GM18867 (cell line): ENCODE data around the gene SEMA4D.
"Not testable (repeated sequence)": the region's sequence is repeated elsewhere in the genome, so short reads cannot be mapped to it uniquely, and the experiment has no call there.

Source experiments
- ATAC-seq: cut with Tn5 transposase; IDR thresholded peaks from one replicate; pipeline ENCODE4 v1.9.1; 2021; ENCODE audit warnings: mild to moderate bottlenecking, moderate library complexity; ENCODE audit not compliant: unreplicated experiment

Gene SEMA4D

DNA sequence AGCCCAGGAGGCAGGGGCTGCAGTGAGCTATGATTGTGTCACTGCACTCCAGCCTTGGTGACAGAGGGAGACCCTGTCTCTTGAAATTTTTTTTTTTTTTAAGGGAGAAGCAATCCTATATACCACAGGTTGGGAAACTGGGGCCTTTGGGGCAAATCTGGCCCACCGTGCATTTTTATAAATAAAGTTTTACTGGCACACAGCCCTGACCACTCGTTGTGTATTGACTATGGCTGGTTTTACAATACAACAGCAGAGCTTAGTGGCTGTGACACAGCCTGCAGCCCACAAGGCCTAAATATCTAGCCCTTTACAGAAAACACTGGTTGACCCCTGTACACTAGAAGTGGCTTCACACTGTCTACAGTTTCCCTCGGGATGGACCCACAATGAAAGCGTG, 121.6 kb downstream of the SEMA4D start:
- ATAC-seq, result no peak

DNA sequence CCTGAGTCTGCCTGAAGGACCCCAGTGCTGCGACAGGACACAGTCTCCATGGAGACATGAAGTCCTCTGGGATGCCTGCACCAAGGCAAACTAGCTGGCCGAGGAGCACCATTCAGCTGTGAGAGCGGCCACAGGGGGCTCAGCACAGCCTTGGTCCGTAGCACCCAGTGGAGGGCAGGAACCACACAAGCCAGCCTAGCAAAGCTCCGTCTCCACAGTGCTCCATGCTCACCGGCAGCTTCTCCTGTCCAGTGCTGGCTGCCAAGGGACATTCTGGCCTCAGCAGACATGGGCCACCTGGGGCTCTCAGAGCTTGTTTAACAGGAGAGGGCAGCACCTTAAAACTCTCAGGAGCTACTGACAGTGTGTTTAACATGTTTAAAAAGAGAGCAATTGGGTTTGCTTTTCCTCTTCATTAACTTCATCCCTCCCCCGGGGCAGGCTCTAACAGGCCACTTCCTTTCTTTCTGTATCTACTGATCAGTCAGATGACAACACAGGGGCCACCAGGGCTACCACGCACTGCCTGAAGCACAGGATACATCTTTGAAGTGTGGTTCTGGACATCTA, 122.6 kb downstream of the SEMA4D start:
- peak; percentile 49 for ATAC-seq

DNA sequence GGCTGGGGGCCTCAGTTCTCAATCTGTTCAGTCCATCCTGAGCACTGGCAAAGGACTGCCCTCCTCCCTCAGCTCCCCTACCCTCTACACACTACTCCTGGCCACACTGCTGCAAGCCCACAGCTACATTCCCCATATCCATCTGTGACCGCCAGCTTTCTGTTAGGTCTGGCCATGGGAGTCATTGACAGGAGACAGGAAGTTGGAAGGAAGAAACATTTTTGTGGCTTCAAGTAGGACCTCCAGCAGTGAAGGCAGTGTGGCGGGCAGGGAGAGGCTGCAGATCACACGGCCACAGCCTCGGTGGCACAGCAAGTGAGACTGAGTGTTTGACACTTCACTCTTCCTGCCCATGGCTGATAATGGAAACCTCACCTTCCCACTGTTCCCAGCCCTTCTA, 123.7 kb downstream of the SEMA4D start:
- no peak for ATAC-seq

DNA sequence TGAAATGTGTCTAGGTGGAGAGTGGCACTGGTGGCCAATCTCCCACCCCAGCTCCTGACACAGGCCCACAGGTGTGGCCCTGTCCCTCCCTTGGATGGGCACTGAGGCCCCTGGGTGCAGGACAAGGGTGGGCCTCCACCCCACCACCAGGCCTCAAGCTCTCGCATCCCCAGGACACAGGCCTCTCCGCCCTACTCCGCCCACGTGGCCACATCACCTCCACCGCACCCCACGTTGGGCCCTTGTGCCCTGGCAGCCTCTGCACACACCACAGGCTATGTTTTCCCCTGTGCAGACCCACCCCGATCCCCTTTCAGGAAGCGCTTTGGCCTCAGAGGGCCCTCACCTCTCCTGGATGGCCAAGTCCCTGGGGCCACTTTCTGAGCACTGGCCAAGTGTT, 124.9 kb downstream of the SEMA4D start:
- ATAC-seq, result no peak

DNA sequence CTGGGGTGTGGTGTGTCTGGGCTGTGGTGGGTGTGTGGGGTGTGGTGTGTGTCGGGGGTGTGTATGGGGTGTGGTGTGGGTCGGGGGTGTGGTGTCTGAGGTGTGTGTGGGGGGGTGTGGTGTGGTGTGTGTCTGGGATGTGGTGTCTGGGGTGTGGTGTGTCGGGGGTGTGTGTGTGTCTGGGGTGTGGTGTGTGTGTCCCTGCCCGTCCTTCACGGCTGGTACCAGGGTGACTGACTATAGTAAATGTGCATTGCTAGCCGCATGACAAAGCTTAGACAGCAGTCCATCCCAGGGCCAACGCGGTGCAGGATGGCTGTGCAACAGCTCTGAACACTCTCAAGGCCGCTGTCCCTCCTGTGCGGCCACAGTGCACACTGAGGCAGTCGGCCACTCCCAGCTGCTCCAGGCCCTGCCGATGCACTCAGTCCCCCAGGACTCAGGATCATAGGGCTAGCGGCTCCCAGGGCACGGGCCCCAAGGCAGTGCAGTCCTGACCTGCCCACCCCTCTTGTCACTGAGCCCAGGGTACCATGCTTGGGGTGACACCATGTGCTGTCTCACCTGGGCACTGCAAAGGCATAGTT, 125.6 kb downstream of the SEMA4D start:
- ATAC-seq, result no peak

DNA sequence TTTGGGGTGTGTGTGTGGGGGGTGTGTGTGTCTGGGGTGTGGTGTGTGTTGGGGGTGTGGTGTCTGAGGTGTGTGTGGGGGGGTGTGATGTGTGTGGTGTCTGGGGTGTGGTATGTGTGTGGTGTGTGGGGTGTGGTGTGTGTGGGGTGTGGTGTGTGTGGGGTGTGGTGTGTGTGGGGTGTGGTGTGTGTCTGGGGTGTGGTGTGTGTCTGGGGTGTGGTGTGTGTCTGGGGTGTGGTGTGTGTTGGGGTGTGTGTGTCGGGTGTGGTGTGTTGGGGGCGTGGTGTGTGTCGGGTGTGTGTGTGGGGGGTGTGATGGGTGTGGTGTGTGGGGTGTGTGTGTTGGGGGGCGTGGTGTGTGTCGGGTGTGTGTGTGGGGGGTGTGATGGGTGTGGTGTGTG, 126.1 kb downstream of the SEMA4D start:
- not testable (repeated sequence) for ATAC-seq

DNA sequence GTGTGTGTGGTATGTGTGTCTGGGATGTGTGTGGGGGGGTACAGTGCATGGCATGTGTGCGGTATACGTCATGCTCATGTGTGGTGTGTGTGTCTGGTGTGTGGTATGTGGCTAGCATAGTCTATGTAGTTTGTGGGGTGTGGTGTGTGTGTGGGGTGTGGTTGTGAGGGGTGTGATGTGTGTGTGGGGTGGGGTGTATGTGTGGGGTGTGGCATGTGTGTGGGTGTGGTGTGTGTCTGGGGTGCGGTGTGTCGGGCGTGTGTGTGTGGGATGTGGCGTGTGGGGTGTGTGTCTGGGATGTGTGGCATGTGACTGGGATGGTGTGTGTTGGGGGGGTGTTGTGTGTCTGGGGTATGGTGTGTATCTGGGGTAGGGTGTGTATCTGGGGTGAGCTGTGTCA, 127.3 kb downstream of the SEMA4D start:
- ATAC-seq, result no peak

DNA sequence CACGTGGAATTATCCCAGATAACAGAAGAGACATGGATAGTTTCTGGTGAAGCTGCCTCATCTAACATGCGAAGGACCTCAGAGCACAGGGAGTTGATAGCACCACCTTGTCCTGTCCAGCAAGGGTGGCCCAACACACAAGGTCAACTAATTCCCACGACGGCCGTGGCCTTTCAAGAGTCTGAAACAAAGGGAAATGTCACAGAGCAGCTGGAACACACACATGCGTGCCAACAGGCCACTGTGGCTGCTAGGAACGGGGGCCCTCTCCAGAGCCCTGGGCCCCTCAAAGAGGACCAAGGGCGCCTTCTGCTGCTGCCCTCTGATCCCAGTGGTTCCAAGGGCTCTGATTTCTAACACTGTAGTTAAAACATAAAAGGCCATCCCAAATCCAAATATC, 128.9 kb downstream of the SEMA4D start:
- ATAC-seq, result no peak

DNA sequence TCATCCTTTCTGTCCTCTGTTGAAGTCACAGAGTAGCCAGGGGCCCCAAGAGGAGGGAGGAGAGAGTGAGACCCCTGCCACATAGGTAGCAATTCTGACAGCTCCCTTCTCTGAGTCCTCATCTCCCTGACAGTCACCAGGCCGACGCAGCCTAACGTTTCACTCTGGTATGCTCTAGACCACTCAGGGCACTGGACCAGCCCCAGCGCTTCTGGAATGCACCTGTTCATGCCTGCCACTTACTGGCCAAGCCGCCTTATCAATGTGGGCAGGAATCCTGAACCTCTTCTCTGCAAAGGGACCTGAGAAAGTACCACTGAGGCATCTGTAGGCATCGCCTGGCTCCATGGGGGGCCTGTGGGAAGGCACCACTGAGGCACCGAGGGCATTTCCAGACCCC, 129.4 kb downstream of the SEMA4D start:
- no peak for ATAC-seq

DNA sequence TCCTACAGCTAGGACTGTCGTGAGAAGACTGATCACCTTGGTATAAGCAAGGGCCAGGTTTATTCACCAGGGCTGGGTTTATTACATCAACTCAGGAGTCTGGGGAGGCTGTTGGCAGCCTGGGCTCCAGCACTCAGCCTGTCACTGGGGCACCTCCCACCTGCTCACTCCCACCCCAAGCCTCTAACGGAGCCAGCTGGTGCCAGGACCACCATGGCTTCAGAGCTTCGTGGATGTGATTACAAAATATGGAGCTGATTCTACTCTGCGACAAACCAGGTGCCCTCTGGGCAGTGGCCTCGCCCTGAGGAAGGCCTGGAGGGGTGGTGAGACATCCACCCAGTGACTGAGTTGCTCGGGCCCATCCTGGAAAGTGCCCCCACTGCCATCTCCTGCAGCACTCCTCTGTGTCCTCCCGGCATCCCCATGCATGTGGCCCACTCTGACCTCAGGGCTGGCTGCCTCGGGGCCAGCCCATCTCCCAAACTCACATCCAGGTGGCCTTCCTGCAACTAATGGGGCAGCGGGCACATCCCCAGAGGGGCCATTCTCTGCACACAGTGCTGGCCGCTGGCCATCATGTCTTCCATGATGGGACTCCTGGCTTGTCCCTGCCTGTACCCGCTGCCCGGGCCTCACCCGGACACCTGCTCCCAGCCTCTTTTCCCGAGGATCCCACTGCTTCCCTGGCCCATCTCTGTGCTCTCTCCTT, 130.0 kb downstream of the SEMA4D start:
- no peak for ATAC-seq

DNA sequence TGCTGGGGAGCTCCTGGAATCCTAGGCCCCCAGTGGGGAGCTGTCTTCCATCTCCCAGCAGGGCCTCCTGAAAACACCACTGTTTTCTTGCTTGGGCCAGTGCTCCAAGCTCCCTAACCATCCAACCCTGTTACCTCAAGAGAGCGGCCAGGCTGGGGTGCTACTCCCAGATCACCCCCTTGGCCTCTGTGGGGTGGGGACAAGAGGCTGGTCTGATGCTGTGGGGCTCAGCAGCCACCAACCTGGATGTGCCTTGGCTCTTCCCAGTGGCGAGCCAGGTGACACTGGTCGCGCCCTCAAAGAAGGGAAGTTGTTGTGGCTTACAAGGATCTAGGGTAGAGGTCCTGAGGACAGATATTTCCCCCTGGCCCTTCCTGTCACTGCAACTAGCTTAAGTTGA, 130.6 kb downstream of the SEMA4D start:
- ATAC-seq, result no peak

DNA sequence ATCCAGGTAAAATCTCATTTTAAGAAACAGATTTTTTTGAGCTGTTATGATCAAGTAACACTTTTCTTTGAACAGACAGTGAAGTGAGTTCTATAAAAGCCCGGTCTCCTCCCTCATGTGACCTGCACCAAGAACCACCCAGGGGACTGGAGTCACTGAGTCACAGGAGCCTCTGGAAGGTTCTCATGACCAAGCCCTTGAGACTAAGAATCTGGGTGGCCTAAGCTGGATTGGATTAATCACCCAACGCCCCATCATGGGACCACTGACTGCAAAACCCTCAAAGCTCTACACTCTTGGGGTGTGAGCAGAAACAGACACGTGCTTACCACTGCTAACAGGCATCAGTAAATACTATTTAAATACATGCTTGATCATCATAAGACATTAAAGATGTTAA, 131.2 kb downstream of the SEMA4D start:
- no peak for ATAC-seq

DNA sequence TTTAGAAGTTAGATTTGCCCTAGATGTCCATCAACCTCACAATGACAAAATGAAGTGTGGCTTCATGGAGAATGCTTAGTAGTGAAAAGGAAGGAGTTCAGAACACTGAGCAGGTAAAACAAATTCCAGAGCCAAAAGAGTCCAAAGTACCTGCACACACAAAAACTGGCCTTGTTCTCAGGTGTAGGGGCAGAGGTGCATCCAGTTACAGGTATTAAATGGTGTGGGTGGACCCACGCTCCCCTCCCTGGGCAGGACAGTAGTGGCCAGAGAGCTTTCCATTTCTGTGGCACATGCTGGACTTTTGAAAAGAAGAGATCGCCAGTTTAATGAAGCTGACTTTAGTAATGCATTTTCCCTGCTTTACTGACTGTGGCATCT, 132.4 kb downstream of the SEMA4D start:
- no peak for ATAC-seq

DNA sequence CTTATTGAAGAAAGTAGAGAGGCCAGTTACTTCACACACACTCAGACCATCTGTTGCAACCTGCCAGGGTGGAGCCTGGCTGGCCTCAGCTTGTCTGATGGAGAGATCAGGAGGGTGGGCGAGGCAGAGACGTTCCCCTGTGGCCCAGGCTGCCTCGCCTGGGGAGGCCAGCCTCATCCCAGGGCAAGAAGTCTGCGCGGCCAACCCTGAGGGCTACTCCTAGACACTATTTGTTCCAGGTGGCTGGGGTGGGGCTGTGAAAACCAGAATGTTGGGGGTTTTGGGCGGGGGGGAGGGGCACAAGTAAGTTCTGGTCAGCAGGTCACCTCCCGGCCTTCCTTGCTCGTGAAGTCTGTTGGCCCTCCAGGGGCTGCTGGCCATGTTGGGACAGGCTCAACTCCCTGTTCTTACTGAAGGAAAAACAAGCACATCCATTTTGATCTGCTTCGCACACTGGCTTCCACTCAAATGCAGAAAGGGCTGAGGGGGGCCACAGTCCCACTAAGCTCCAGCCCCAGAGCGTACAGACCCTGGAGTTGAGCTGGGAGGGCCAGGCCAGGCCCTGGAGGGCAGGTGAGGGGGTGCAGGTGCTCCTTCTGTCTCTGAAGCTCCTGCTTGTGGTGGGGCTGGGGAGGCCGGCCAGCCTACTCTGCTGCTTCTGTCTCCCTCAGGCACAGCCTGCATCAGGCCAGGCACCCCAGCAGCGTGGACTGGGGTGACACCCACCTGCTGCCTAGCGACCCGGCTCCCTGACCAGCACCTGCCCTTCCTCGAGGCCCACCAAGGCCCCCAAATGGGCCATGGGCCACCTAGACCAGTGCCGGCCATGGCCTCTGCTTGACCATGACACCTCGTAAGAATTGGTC, 133.0 kb downstream of the SEMA4D start:
- no peak for ATAC-seq

DNA sequence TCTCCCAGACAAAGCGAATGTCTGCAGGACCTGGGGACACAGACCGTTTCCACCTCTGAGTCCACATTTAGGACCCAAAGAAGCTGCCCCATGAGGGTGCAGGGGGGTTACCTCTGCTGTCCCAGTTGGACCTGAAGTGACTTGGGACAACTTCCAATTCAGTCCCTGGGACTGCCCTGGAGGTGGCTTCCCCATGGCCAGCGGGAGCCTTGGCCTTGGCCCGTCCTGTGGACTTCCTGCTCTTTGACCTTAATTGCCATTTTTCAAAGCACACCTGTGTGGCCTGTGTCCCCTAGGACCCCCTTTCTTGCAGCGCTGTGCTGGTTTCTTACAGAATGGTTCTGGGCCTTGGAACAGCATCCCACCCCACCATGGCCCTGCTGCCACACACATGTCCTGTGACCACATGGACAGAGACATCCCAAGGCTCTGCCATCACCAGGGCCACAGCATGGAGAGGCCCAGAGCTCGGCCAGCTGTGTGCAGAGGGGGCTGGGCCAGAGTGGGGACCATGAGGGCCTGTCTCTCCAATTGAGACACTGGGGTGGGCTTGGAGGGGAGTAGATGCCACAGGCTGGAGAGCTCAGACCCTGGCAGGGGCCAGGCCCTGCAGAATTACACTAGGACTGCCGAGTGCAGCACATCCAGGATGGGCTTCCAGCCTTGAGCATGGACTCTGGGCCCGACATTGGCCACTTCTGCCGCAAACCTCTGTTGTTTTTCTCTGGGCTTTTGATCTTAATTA, 133.8 kb downstream of the SEMA4D start:
- ATAC-seq, result no peak

DNA sequence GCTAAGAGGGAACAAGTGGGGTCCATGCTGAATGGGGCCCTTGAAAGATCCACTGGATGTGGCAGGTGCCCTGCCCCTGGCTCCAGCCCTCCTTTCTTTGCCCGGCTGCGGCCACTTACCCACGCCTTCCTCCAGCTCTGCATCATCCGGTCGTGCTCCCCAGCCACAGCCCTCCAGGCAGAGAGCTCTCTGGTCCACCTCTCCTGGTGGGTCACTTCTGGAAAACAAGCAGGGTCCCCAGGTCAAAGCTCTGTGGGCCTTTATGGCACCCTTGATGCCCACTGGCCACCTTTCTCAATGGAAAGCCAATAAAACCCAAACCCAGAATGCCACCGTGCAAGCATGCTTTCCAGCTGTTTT, 134.6 kb downstream of the SEMA4D start:
- no peak for ATAC-seq

DNA sequence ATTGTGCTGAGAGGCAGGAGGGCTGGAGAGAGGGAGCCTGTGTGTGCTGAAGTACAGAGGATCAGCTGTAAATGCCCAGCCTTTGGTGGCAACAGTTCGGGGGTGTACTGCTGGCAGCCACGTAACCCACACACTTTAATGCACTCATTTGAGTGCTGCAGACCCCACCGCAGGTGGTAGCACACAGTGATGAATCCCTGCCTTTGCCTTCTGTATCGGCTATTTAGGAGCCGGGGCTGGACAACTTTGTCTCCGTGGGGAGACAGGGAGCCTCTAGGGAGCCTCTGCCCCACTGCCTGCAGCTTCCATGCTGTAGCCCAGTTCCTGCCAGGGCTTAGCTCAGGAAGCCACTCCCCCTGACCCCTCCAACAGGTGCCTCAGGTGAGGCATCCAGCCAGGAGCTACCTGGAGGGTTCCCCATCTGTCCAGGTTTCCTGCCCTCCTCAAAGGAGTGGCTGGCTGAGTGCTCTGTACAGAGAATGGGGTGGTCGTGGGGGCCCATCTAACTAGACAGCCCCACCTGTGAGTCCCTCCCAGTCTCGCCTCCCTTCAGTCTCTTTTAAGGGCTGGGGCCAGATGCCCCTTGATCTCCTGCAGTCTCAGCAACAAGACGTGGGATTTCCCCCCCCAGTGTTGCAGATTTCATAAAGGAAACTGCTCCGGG, 135.1 kb downstream of the SEMA4D start:
- no peak for ATAC-seq

DNA sequence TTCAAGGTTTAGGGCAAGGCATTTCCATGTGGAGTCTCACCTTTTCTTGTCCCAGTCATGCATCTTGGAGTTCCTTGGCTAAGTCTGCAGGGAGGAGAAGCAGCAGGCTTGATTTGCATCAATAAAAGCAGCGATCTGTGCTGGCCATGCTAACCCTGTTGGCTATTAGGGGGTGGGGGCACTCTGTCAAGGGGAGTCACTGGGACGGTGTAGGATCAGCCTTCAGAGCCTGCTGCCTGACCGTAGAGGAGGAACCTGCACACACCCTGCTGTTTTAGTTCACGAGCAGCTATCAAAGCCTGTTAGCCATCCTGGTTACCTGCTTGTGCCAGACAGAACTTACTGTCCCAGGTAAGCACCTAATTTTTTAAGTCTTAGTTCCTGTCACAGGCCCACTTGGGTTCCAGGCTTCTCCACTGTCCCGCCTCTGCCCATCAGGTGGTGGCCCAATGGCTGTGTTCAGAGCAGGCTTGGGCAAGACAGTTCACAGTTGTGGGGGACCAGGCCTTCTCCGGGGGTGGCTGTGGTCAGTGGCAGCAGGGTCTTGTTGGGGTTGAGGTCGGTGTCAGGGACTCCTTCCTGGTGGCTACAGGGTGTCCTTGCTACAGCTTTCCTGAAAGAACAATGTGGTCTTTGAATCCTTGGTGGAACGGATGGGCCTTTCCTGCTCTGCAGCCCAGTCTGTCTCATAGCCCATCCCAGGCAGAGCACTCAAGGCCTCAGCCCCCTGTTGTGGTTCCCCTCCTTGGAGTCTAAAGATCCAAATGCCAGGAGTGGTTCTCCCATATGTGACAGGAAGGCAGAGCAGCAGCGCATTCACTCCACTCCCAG, 135.9 kb downstream of the SEMA4D start:
- ATAC-seq, result no peak

DNA sequence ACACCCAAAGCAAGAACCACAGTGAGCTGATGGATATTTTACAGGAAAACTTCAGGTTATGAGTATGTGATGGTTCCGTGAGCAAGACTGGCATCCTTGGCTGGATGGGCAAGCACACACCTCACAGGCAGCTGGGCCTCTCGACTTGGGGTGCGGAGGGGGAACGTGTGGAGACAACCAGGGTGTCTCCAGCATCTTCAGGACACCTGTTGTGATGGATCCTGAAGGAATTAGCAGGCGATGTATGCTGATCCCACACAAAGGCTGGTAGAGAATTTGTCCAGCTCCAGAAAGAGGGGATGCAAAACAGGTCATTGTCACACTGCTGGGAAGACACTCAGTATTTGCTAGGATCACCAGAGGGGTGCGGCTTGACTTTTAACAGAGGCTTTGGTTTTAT, 136.9 kb downstream of the SEMA4D start:
- ATAC-seq, result no peak

DNA sequence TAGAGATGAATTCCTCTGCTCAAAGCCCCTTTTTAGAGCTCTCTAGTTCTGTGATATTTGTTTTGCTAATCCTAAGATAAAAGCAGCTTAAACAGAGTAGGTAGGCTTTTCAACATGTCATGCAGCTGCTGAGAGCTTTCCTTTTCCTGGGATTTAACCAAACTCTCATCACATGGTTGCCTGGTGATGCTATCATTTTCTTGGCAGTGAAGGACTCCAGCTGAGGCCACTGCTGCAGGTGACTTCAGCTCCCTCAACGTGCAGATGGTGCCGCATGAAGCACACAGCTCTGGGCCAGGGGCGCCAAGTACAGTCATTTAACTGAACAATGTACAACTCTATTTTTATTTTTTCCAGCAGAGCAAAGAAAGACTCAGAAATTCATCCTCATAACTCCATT, 137.4 kb downstream of the SEMA4D start:
- no peak for ATAC-seq
